ENCODE data around the gene OR10A2.

DNA sequence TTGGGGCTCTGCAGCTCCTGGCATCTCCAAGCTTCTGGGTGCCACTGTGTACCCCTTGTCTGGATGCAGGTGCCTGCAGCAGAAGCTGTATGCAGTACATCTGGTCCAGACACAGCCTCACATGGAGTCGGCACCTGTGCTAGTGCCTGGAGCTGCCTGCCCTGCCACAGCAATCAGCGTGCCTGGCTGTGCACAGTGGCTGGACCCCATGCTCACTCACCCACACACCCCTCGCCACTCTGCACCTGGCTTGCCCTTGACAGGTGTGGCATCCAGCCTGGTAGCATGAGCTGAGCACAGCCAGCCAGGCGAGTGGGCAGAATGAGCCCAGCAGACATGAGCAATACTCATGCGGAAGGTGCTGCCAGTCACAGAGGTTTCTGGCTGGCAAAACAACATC, 43.9 kb upstream of the OR10A2 start:
- TF ChIP-seq, protein P1, sequence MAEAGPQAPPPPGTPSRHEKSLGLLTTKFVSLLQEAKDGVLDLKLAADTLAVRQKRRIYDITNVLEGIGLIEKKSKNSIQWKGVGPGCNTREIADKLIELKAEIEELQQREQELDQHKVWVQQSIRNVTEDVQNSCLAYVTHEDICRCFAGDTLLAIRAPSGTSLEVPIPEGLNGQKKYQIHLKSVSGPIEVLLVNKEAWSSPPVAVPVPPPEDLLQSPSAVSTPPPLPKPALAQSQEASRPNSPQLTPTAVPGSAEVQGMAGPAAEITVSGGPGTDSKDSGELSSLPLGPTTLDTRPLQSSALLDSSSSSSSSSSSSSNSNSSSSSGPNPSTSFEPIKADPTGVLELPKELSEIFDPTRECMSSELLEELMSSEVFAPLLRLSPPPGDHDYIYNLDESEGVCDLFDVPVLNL (CRISPR knock-in tag; IDR thresholded peaks at IDR 0.05; ENCODE audit: borderline replicate concordance, low read depth) = no peak
- TF ChIP-seq, protein P2, sequence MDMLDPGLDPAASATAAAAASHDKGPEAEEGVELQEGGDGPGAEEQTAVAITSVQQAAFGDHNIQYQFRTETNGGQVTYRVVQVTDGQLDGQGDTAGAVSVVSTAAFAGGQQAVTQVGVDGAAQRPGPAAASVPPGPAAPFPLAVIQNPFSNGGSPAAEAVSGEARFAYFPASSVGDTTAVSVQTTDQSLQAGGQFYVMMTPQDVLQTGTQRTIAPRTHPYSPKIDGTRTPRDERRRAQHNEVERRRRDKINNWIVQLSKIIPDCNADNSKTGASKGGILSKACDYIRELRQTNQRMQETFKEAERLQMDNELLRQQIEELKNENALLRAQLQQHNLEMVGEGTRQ (CRISPR knock-in tag; IDR thresholded peaks at IDR 0.05) = no peak
- TF ChIP-seq CBFB (CRISPR knock-in tag; IDR thresholded peaks at IDR 0.05; ENCODE audit: low read depth) (no peak), ETV6 (CRISPR knock-in tag; IDR thresholded peaks at IDR 0.05) (no peak), JUN (CRISPR knock-in tag; IDR thresholded peaks at IDR 0.05) (no peak), TEAD4 (CRISPR knock-in tag; IDR thresholded peaks at IDR 0.05) (no peak), IRF2 (CRISPR knock-in tag; IDR thresholded peaks at IDR 0.05; ENCODE audit: borderline replicate concordance, low read depth) (no peak)
- TF ChIP-seq, protein P3, sequence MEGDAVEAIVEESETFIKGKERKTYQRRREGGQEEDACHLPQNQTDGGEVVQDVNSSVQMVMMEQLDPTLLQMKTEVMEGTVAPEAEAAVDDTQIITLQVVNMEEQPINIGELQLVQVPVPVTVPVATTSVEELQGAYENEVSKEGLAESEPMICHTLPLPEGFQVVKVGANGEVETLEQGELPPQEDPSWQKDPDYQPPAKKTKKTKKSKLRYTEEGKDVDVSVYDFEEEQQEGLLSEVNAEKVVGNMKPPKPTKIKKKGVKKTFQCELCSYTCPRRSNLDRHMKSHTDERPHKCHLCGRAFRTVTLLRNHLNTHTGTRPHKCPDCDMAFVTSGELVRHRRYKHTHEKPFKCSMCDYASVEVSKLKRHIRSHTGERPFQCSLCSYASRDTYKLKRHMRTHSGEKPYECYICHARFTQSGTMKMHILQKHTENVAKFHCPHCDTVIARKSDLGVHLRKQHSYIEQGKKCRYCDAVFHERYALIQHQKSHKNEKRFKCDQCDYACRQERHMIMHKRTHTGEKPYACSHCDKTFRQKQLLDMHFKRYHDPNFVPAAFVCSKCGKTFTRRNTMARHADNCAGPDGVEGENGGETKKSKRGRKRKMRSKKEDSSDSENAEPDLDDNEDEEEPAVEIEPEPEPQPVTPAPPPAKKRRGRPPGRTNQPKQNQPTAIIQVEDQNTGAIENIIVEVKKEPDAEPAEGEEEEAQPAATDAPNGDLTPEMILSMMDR (IDR thresholded peaks at IDR 0.05) = no peak
